Colon (tissue), 2 donors: ENCODE data around the gene BAG2.

Source experiments
- FAIRE-seq: peaks from 2 replicates; lab custom pipeline; 2012; peaks lifted over from hg19 to GRCh38; lab: Jason Lieb, UNC
- donor health status: control.
- donor health status: control.

BAG2 gene

GRCh38 chr6:57172136-57173055 is at the start of gene BAG2:
TSS of gene BAG2 (plus strand) at chr6:57172326. CDS start at chr6:57172698, 372 bp downstream.
- no peak for FAIRE-seq

DNA sequence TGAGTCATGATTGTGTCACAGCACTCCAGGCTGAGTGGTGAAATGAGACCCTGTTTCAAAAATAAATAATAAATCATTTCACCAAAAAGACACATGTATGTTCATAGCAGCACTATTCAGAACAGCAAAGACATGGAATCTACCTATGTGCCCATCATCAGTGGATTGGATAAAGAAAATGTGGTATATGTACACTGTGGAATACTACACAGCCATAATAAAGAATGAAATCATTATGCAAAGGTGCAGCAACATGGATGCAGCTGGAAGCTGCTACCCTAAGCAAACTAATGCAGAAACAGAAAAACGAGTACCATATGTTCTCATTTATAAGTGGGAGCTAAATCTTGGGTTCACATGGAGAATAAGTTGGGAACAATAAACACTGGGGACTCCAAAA is 49.0 kb upstream of the BAG2 start:
- FAIRE-seq, result no peak

GRCh38 chr6:57127763-57128162 is 44.4 kb upstream of the BAG2 start:
- FAIRE-seq, result no peak

GRCh38 chr6:57130661-57131177 is 41.4 kb upstream of the BAG2 start:
- FAIRE-seq, result no peak

DNA sequence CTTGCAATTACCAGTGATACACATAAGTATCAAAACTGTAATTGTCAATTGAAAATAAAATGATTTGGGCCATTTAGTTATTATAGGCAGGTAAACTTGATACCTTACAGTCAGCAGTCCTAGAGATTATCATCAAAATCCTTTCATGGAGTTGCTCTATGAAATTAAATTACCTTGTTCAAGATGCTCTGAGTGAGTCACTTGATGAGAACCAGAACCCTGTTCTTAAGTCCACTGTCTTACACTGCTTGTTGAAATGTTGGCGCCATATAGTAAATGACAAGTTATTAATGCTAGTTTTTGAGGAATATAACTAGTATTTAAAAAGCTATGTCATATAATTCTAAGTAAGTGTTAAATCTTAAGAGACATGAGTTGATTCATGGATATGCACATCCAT is 37.2 kb upstream of the BAG2 start:
- no peak for FAIRE-seq

DNA sequence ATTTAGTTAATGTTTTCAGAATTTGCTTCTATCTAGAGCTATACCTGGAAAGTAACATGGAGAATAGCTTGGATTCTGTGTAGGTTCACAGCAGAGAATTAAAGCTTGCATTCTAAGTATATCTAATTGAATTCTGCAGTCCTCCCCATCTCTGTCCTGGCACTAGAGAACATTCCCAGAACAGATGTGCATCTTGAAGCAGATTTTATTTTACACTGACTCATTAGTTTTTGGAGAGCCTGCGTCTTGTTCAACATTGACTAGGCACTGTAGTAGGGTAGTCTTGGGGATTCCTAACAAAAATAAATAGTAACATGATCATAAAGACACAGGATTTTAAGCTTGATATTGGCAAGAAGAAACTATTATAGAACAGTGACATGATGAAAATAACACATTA is 36.2 kb upstream of the BAG2 start:
- FAIRE-seq, result no peak

- no peak for FAIRE-seq
These were observed 34.8 kb upstream of the BAG2 start for GRCh38 chr6:57137350-57137749.

DNA sequence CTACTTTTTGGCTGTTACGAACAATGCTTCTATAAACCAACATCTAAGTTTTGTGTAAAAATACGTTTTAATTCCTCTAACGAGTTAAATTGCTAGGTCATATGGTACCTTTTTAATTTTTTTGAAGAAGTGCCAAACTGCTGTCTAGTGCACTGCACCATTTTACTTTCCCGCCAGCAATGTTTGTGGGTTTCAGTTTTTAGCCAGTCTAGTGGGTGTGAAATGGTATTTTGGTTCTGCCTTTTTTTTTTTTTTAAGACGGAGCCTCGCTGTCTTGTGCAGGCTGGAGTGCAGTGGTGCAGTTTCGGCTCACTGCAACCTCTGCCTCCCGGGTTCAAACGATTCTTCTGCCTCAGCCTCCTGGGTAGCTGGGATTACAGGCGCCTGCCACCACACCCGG is 34.1 kb upstream of the BAG2 start:
- FAIRE-seq, result no peak

DNA sequence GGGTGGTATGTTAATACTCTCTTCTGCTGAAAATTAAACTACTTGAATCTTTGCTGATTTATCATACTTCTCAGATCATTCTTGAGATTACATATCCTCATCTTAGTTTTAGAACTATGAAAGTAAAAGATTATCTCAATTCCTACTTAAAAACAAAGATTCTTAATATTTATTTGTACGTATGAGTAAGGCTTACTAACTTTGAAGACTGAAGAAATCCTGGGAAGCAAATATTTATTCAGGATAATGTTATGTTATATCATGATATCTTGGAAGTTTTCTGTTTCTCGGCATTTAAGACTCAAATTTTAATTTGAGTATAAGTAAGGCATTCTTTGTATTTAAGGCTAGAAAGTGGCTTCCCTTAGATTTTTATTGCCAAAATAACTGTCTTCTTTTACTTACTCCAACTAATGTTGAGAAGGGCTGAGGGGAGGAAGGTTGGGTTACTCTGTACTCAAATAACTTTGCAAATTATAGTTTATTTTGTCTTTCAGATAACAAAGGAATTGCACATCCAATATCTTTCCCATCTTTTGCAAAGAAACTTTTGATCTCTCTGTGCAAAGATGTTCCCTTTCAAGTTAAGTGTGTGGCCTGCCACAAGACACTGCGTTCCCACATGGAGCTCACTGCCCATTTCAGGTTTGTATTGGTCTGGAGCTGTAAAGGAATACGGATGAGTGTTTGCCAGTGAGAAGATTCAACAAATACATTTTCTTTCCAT is 30.5 kb upstream of the BAG2 start:
- FAIRE-seq, result no peak

DNA sequence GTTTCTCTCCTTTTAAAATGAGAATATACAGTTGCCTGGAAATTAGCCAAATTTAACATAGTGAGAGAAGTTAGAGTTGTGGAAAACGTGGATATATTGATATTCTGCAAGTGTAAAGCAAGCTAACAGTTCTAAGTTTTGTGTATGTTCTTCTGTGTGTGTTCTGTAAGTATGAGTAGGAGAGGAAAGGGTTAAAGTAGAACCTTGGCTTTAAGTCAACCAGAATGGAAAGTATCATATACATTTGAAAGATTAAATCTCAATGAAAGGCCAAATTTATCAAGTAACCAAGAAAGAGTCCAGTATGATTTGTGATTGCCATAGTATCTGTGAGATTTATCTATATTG is 30.0 kb upstream of the BAG2 start:
- no peak for FAIRE-seq

DNA sequence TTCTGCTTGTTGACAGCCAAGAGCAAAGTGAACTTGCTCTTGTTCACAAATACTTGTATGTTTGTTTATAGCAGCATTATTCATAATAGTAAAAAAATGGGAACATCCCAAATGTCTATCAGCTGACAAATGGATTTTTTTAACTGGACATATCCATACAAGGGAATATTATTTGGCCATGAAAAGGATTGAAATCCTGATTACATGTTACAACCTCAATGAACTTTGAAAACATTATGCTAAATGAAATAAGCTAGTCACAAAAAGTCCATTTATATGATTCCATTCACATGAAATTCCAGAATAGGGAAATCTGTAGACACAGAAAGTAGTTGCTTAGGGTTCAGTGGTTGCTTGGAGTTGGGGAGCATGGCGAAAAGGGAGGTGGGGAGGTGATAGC is 28.4 kb upstream of the BAG2 start:
- FAIRE-seq, result no peak

- no peak for FAIRE-seq
These were observed 24.7 kb upstream of the BAG2 start for GRCh38 chr6:57147401-57147800.

- no peak for FAIRE-seq
These were observed 23.9 kb upstream of the BAG2 start for GRCh38 chr6:57147955-57148858.

- FAIRE-seq, result no peak
These were observed 13.5 kb upstream of the BAG2 start for GRCh38 chr6:57158658-57159057.

DNA sequence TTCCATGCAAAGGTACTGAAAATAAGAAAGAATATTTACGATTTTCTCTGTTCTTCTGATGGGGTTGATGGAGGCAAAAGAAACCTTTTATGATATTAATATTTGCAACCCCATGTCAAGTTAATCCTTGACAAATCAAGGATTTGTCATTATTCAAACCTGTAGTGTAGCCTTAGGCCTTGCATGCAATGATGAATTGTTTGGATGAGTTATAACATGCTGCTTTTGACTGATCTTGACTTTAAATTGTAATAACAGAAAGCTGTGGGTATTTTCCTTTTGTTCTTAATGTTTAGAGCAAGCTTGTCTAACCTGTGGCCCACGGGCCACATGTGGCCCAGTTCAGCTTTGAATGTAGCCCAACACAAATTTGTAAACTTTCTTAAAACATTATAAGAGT is 13.0 kb upstream of the BAG2 start:
- no peak for FAIRE-seq

DNA sequence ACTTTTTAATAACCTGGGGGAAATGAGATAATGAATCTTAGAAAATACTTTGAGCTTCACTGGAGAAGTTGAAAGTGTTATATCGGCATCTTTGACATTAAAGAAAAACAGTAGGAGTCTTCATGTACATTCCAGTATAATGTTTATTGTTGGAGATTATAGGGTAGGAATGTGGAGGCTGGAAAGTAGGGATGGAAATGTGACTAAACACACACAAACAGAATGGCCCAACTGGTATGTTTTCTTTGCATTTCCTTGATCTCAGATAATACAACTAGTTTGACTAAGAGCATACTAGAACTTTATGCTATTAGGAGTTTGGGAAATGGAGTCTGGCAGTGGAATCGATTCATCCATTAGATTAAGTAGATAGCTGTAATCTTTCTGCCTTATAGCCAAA is 10.1 kb upstream of the BAG2 start:
- FAIRE-seq, result no peak

GRCh38 chr6:57162516-57162915 is 9.6 kb upstream of the BAG2 start:
- no peak for FAIRE-seq

- no peak for FAIRE-seq
These were observed 8.2 kb upstream of the BAG2 start for GRCh38 chr6:57163956-57164355.

DNA sequence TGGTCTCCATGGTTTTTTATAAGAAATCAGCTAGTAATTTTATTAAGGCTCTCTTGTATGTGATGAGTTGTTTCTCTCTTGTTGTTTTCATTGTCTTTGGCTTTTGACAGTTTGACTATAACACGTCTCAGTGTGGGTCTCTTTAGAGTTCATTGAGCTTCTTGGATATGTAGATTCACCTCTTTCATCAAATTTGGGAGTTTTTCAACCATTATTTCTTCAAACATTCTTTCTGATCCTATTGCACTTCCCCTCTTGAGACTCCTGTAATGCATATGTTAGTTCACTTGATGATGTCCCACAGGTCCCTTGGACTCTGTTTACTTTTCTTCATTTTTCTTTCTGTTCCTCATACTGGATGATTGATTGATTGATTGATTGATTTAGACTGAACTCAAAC is 7.0 kb upstream of the BAG2 start:
- FAIRE-seq, result no peak

DNA sequence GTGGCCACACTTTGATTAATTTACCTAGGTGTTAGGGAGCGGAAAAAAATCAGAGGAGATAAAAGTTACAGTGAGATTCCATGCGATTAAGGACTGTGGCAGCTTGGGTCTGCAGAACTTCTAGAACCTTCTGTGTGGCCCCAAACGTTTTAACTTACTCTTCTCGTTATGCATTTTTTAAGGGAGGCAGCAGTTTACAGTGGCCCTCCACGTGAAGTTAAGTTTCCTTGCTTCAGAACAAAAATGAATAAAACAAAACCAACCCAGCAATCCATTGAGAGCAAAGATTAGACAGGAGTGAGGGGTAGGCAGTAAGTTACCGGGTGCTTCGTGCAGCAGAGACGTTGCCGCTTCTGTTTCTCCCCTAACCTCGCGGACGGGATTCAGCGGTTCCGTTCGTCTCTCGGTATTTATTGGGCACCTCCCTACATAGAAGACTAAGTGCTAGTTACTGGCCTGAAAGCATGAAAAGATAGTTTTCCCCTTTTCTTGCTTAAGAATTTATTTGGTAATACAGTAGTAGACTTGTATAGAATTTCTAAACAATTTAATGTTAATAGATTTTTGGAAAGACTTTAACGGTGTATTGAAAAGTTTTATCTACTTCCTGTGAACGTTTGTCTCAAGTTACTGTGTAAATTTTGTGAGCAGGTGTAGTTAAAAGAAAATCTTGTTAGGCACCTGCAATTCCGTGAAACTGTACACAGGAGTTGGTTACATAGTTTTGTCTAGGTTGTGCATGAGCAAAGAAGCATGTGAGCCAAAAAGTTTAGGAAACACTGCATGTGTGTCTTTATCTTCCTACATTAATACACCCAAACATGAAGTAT is 1.1 kb downstream of the BAG2 start:
- FAIRE-seq, result no peak

- FAIRE-seq, result no peak
These were observed 1.9 kb downstream of the BAG2 start for GRCh38 chr6:57173886-57174510.
